ENCODE results near the gene SP9.

DNA sequence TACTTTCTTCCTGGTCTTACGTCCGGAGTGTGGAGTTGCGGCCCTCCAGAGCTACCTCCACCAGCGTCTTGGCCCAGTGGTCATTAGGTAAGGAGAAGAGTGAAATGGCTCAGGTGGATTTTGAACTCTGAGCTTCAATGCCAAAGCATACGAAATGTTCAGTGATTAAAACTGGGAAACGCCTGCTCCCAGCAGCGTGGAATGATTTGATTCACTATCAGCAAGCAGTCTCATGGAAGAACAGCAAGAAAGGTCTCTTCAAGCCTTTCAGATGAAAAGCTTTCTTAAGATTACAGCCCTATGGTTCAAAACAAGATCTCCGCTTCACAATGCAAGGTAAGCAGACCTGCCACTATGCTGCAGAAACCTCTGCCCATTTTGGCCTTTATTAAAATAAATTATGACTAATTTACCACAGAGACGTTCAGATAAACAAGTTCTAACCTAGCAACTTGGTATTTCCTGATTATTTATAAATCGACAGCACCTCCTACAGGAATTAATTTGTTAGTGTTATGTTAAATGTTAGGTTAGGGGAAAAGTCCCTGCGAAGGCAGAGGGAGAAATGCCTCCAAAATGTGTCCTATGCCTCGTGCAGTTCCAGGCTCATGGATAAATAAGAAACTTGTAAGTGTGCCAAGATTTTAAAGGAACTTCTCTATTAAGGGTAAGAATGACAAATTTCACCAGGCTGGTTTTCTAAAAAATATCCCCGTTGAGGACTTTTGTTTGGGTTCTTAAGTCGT, 10.1 kb downstream of the SP9 start:
- no peak for TF ChIP-seq BHLHE40 (IDR thresholded peaks at IDR 0.05; ENCODE audit: low read depth, low read length)
- TF ChIP-seq, protein P1, sequence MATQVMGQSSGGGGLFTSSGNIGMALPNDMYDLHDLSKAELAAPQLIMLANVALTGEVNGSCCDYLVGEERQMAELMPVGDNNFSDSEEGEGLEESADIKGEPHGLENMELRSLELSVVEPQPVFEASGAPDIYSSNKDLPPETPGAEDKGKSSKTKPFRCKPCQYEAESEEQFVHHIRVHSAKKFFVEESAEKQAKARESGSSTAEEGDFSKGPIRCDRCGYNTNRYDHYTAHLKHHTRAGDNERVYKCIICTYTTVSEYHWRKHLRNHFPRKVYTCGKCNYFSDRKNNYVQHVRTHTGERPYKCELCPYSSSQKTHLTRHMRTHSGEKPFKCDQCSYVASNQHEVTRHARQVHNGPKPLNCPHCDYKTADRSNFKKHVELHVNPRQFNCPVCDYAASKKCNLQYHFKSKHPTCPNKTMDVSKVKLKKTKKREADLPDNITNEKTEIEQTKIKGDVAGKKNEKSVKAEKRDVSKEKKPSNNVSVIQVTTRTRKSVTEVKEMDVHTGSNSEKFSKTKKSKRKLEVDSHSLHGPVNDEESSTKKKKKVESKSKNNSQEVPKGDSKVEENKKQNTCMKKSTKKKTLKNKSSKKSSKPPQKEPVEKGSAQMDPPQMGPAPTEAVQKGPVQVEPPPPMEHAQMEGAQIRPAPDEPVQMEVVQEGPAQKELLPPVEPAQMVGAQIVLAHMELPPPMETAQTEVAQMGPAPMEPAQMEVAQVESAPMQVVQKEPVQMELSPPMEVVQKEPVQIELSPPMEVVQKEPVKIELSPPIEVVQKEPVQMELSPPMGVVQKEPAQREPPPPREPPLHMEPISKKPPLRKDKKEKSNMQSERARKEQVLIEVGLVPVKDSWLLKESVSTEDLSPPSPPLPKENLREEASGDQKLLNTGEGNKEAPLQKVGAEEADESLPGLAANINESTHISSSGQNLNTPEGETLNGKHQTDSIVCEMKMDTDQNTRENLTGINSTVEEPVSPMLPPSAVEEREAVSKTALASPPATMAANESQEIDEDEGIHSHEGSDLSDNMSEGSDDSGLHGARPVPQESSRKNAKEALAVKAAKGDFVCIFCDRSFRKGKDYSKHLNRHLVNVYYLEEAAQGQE (IDR thresholded peaks at IDR 0.05): no peak
- TF ChIP-seq, protein P2, sequence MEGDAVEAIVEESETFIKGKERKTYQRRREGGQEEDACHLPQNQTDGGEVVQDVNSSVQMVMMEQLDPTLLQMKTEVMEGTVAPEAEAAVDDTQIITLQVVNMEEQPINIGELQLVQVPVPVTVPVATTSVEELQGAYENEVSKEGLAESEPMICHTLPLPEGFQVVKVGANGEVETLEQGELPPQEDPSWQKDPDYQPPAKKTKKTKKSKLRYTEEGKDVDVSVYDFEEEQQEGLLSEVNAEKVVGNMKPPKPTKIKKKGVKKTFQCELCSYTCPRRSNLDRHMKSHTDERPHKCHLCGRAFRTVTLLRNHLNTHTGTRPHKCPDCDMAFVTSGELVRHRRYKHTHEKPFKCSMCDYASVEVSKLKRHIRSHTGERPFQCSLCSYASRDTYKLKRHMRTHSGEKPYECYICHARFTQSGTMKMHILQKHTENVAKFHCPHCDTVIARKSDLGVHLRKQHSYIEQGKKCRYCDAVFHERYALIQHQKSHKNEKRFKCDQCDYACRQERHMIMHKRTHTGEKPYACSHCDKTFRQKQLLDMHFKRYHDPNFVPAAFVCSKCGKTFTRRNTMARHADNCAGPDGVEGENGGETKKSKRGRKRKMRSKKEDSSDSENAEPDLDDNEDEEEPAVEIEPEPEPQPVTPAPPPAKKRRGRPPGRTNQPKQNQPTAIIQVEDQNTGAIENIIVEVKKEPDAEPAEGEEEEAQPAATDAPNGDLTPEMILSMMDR (IDR thresholded peaks at IDR 0.05): peak; percentile 54
